Thymus (tissue), 11 donors: ENCODE measurements around the gene CPNE4. TPM values are rescaled to one million over a fixed set of nuclear protein-coding genes. Genes with fewer than 3 reads are reported as not detected.
A peak's percentile ranks its signal among the peaks of the same experiment; 100 is the strongest.

Experiments used
- DNase-seq, 9 donors: peaks; one replicate each; pipeline ENCODE4 v3.0.0-alpha.2; 2013; ENCODE audit warnings: low spot score in 9 of 9, low read depth in 6 of 9, missing footprints in 1 of 9
- H3K27ac ChIP-seq, 2 donors: one replicate each; pipeline ENCODE4 v1.5.1; 2013; ENCODE audit warnings: control low read depth in 1 of 2, low read depth in 1 of 2, low read length in 1 of 2, mild to moderate bottlenecking in 1 of 2, moderate library complexity in 1 of 2
- H3K27me3 ChIP-seq, 2 donors: one replicate each; pipeline ENCODE4 v1.5.1; 2013; ENCODE audit warnings: low read length in 1 of 2; ENCODE audit not compliant: control insufficient read depth in 2 of 2, insufficient read depth in 1 of 2
- H3K36me3 ChIP-seq, 2 donors: one replicate each; pipeline ENCODE4 v1.5.1; 2013; ENCODE audit warnings: low read length in 1 of 2, mild to moderate bottlenecking in 1 of 2, moderate library complexity in 1 of 2; ENCODE audit not compliant: control insufficient read depth in 2 of 2, insufficient read depth in 2 of 2
- H3K4me1 ChIP-seq, 2 donors: one replicate each; pipeline ENCODE4 v1.5.1; 2013; ENCODE audit warnings: low read length in 2 of 2; ENCODE audit not compliant: control insufficient read depth in 2 of 2, insufficient read depth in 2 of 2
- H3K4me3 ChIP-seq, 2 donors: one replicate each; pipeline ENCODE4 v1.5.1; 2013; ENCODE audit warnings: low read length in 2 of 2, control low read depth in 1 of 2, mild to moderate bottlenecking in 1 of 2
- H3K9me3 ChIP-seq, 2 donors: one replicate each; pipeline ENCODE4 v1.5.1; 2013; ENCODE audit warnings: low read length in 1 of 2, mild to moderate bottlenecking in 1 of 2; ENCODE audit not compliant: control insufficient read depth in 2 of 2, insufficient read depth in 1 of 2
- WGBS: extraction: QIAGEN DNeasy Blood & Tissue Kit; methylation state at CpG from one replicate; pipeline ENCODE4 v1.1.7; 2013; 5-methylcytosine and 5-hydroxymethylcytosine counted together
- polyA plus RNA-seq: library from polyadenylated mRNA; stranded (reverse); fragments of 200-250 nt; gene quantifications from one replicate; pipeline ENCODE4 v1.2.3, GENCODE V29; 2013
- total RNA-seq: library from RNA; stranded (reverse); fragments of 120-200 nt; gene quantifications from one replicate; pipeline ENCODE4 v1.2.4, GENCODE V29; 2013
- donor health status: healthy.

Gene CPNE4
- total and polyA plus RNA-seq, 2 donors = 0.33 to 0.89 TPM

DNA sequence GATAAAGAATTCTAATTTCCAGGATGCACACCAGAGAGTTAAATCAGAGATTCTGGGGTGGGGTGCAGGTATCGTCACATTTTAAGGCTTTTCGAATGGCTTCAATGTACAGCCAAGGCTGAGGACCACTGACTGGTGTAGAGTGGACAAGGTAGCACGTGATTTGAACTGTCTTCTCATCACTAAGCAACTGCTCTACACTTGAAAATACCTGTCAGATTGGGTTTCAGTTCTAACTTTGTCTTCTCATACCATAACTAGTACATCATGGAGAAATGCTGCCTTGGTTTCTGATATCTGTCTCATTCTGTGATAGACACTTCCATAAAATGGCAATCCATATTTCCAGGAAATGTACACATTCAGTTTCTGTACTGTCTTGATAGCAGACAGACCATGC is 474.0 kb downstream of the CPNE4 start:
- Histone ChIP-seq H3K4me1 (no peaks in the 10 kb centered on the region), H3K27ac (no peak overlapping the region), H3K36me3 (no peaks in the 10 kb centered on the region), H3K4me3 (no peak overlapping the region), H3K9me3 (no peaks in the 10 kb centered on the region), H3K27me3 (no peaks in the 10 kb centered on the region)
- 89% methylated on average over 3 of the region's 3 CpGs for WGBS
- DNase-seq = no peak

DNA sequence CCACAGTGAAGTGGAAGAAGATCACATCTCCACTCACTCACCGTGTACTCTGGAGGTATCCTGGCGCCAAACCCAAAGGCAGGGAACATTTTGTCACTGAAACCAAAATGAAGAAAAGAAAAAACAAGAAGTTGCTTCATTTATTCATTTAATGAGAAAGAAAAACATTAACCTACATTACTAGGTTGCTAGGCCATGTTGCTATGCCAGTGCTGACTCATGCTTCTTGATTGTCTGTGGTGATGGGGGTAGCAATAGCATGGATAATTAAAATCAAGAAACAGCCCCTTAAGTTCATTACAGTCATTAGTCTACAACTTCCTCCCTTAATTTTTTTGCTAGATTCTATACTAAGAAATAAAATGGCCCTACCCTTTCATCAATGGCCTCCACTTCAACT is 479.4 kb downstream of the CPNE4 start:
- DNase-seq = no peak
- H3K36me3 ChIP-seq = no peaks in the 10 kb centered on the region
- H3K9me3 ChIP-seq = no peaks in the 10 kb centered on the region
- H3K27me3 ChIP-seq = no peaks in the 10 kb centered on the region
- 93% methylated on average over 2 of the region's 2 CpGs for WGBS
- no peak overlapping the region for H3K27ac ChIP-seq
- H3K4me3 ChIP-seq = no peak overlapping the region
- no peaks in the 10 kb centered on the region for H3K4me1 ChIP-seq

- H3K4me1 ChIP-seq = no peaks in the 10 kb centered on the region
- no peak for DNase-seq
- H3K27me3 ChIP-seq = no peaks in the 10 kb centered on the region
- H3K4me3 ChIP-seq = no peak overlapping the region
- 83% methylated on average over 3 of the region's 3 CpGs for WGBS
- no peaks in the 10 kb centered on the region for H3K36me3 ChIP-seq
- H3K27ac ChIP-seq = no peak overlapping the region
- no peaks in the 10 kb centered on the region for H3K9me3 ChIP-seq
These were observed 481.1 kb downstream of the CPNE4 start for GRCh38 chr3:131553495-131554247.

DNA sequence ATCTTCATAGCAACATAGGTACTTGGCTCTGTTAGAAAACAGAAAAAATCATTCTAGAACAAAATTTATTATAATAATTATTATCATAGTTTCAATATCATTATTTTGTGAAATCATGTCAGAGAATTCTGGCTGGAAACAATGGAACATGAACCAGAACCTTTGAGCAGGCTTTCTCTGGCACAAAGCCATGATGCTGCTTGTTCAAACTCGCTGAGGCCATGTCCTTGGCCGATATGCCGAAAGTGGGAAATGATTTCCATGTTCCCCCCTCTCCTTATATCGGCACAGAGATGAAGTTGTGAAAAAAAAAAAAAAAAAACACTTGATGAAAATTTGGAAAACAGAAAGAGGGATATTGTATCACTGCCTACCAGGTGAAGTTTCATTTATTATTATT is 483.1 kb downstream of the CPNE4 start:
- DNase-seq = peak in 1 of 9 donors; percentile 7
- H3K27ac ChIP-seq = no peak overlapping the region
- no peaks in the 10 kb centered on the region for H3K9me3 ChIP-seq
- no peaks in the 10 kb centered on the region for H3K4me1 ChIP-seq
- H3K27me3 ChIP-seq = no peaks in the 10 kb centered on the region
- no peak overlapping the region for H3K4me3 ChIP-seq
- no peaks in the 10 kb centered on the region for H3K36me3 ChIP-seq
- whole genome bisulfite sequencing = 90% methylated on average over 4 of the region's 4 CpGs

- Histone ChIP-seq H3K27ac (no peak overlapping the region), H3K36me3 (no peaks in the 10 kb centered on the region), H3K4me3 (no peak overlapping the region), H3K27me3 (no peaks in the 10 kb centered on the region), H3K9me3 (no peaks in the 10 kb centered on the region), H3K4me1 (no peaks in the 10 kb centered on the region)
- no peak for DNase-seq
- WGBS = 77% methylated on average over 4 of the region's 4 CpGs
These were observed 484.0 kb downstream of the CPNE4 start for GRCh38 chr3:131550562-131551465.

DNA sequence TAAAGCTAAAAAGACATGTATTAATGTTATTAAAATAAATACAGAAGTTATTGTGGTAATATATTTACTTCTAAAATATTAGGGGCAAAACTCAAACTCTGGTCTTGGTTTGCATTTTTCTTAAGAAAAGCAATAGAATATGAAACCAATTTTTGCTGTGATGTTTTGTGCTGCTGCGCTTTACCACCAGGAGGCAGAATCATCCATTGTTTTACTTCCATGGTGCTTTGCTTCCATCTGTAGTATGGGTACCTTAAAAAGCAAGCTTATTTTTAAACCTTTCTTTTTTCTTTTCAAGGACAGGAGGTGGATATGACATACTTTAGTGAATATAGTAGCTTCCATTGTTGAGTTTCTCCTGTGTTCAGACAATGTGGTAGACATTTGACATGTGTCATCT is 485.5 kb downstream of the CPNE4 start:
- WGBS = 90% methylated on average over 1 of the region's 1 CpG

DNA sequence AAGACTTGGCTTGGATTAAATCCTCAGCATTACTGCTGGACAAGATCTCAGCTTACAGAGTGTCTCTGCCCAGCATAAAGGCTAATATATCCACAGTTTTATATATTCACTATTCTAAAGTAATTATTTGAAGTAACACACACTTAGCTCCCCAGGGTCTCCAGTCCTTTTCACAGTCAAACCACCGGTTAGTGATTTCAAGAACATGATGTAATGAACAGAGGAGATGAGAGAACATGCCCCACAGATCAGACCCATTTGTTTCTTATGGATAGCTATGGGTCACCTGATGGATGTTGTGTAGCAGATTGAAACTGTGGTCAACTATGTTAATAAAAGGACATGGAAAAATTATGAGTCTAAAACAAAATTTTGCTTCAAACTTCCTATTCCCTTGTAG is 487.2 kb downstream of the CPNE4 start:
- Histone ChIP-seq H3K4me1 (no peaks in the 10 kb centered on the region), H3K27ac (no peak overlapping the region), H3K9me3 (no peaks in the 10 kb centered on the region), H3K36me3 (no peaks in the 10 kb centered on the region), H3K4me3 (no peak overlapping the region), H3K27me3 (no peaks in the 10 kb centered on the region)
- DNase-seq = no peak
- WGBS = 98% methylated on average over 1 of the region's 1 CpG

More for the DNA sequence above, 485.5 kb downstream of the CPNE4 start:
- Histone ChIP-seq H3K36me3 (no peaks in the 10 kb centered on the region), H3K4me3 (no peak overlapping the region), H3K27ac (no peak overlapping the region), H3K9me3 (no peaks in the 10 kb centered on the region), H3K27me3 (no peaks in the 10 kb centered on the region), H3K4me1 (no peaks in the 10 kb centered on the region)
- DNase-seq = no peak

DNA sequence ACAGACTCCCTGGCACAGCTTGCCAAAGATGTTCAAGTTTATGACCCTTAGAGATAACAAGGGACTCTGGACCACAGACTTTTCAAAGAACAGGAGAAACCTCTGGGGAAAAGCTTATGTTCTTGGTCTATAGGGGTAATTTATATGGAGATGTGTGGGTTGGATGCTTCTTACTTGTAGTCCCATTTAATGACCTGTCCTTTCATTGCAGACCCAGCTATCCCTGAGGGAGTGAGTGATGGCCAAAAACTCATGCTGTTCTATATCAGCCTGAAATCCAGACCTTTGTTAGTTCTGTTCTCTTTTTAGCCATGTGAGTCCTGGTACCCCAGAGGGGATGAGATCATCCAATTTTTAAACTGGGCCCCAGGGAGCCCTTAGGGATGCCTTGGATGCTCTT is 488.4 kb downstream of the CPNE4 start:
- no peak for DNase-seq
- H3K4me1 ChIP-seq = no peaks in the 10 kb centered on the region
- H3K9me3 ChIP-seq = no peaks in the 10 kb centered on the region
- no peaks in the 10 kb centered on the region for H3K27me3 ChIP-seq
- no peak overlapping the region for H3K27ac ChIP-seq
- H3K36me3 ChIP-seq = no peaks in the 10 kb centered on the region
- no peak overlapping the region for H3K4me3 ChIP-seq

- Histone ChIP-seq H3K4me1 (no peaks in the 10 kb centered on the region), H3K9me3 (no peaks in the 10 kb centered on the region), H3K27ac (no peak overlapping the region), H3K4me3 (no peak overlapping the region), H3K36me3 (no peaks in the 10 kb centered on the region), H3K27me3 (no peaks in the 10 kb centered on the region)
- DNase-seq = no peak
- WGBS = 95% methylated on average over 2 of the region's 2 CpGs
These were observed 490.3 kb downstream of the CPNE4 start for GRCh38 chr3:131544557-131544956.
